Endothelial cell of umbilical vein (primary cell): ENCODE results near the gene FAM168A. TPM values are rescaled to one million over a fixed set of nuclear protein-coding genes. Genes with fewer than 3 reads are reported as not detected.

Source experiments
- BruUV-seq: library from RNA; stranded (reverse); fragments of 400-500 nt; replicated peaks from 2 replicates; lab custom pipeline; 2021; lab: Mats Ljungman, UMichigan
- CTCF ChIA-PET: fragments of 300-600, 350-600 bp; sonication (Branson Sonifier 250); formaldehyde crosslinking; loops from one replicate; lab custom pipeline; 2021; ENCODE audit warnings: antibody characterized with exemption, inconsistent platforms; lab: Charles Lee
- POLR2A ChIA-PET: fragments of 300-600, 350-600 bp; sonication (Branson Sonifier 250); formaldehyde crosslinking; loops from one replicate; lab custom pipeline; 2021; ENCODE audit warnings: antibody characterized with exemption, inconsistent platforms; lab: Charles Lee
- DNase-seq: peaks from one replicate; pipeline ENCODE4 v3.0.0-alpha.2; 2011; ENCODE audit warnings: low read depth, low spot score
- FAIRE-seq: peaks from 2 replicates; lab custom pipeline; 2011; peaks lifted over from hg19 to GRCh38; lab: Jason Lieb, UNC
- H2AFZ ChIP-seq: 2 replicates; pipeline ENCODE4 v1.6.0; 2012; ENCODE audit warnings: low read depth, low read length, control low read depth, inconsistent platforms
- H3K27ac ChIP-seq: 2 replicates; pipeline ENCODE4 v1.5.1; 2011; ENCODE audit warnings: low read depth, mild to moderate bottlenecking, control low read depth, low read length, moderate library complexity; ENCODE audit not compliant: insufficient read depth
- H3K27me3 ChIP-seq, 2 experiments: 2 replicates each; pipeline versions ENCODE4 v1.6.0 to v1.6.1; 2011; ENCODE audit warnings: low read length in 2 of 2, mixed read lengths in 1 of 2; ENCODE audit not compliant: control insufficient read depth in 2 of 2, insufficient read depth in 2 of 2
- H3K36me3 ChIP-seq, 2 experiments: 2 replicates in 1 of 2; 3 replicates in 1 of 2; pipeline ENCODE4 v1.5.1; 2011; ENCODE audit warnings: low read length in 2 of 2, mild to moderate bottlenecking in 1 of 2, moderate library complexity in 1 of 2; ENCODE audit not compliant: control insufficient read depth in 2 of 2, insufficient read depth in 2 of 2; ENCODE audit errors: extremely low read depth in 1 of 2
- H3K4me1 ChIP-seq: 3 replicates; pipeline ENCODE4 v1.5.1; 2011; ENCODE audit warnings: mild to moderate bottlenecking, low read length; ENCODE audit not compliant: control insufficient read depth, insufficient read depth; ENCODE audit errors: extremely low read depth
- H3K4me2 ChIP-seq: 2 replicates; pipeline ENCODE4 v1.6.1; 2011; ENCODE audit warnings: low read length, control low read depth, mixed read lengths; ENCODE audit not compliant: insufficient read depth
- H3K4me3 ChIP-seq, 3 experiments: fragments of 200-600 bp in 1 of 3; sonication (generic), shearing (Covaris generic) in 1 of 3; replicated peaks in 1 of 3; 2 replicates each; pipeline ENCODE4 v1.5.1; 2011 to 2016; ENCODE audit warnings: control low read depth in 3 of 3, low read length in 3 of 3, mild to moderate bottlenecking in 2 of 3, inconsistent platforms in 1 of 3, low read depth in 1 of 3, moderate library complexity in 1 of 3; ENCODE audit not compliant: insufficient read depth in 1 of 3
- H3K79me2 ChIP-seq: 2 replicates; pipeline ENCODE4 v1.6.0; 2012; ENCODE audit warnings: low read length, inconsistent platforms; ENCODE audit not compliant: control insufficient read depth, insufficient read depth
- H3K9ac ChIP-seq: replicated peaks from 2 replicates; pipeline ENCODE3; 2011; ENCODE audit warnings: low read length, control low read depth; ENCODE audit not compliant: insufficient read depth; ENCODE audit errors: extremely low read depth
- H3K9me1 ChIP-seq: replicated peaks from 3 replicates; pipeline ENCODE4 v1.6.0; 2011; ENCODE audit warnings: mild to moderate bottlenecking, low read length; ENCODE audit not compliant: control insufficient read depth, insufficient read depth; ENCODE audit errors: extremely low read depth
- H3K9me3 ChIP-seq: replicated peaks from 2 replicates; pipeline ENCODE4 v1.5.1; 2012; ENCODE audit warnings: low read length, inconsistent platforms; ENCODE audit not compliant: control insufficient read depth, insufficient read depth
- H4K20me1 ChIP-seq: replicated peaks from 2 replicates; pipeline ENCODE3; 2011; ENCODE audit warnings: mild to moderate bottlenecking, low read length; ENCODE audit not compliant: control insufficient read depth, insufficient read depth; ENCODE audit errors: extremely low read depth
- CTCF ChIP-seq, 2 donors: IDR thresholded peaks; 1 replicate in 1 of 2; 2 replicates in 1 of 2; pipeline ENCODE4 v1.5.1; 2011; ENCODE audit warnings: low read length in 2 of 2, mild to moderate bottlenecking in 2 of 2, moderate library complexity in 2 of 2, control low read depth in 1 of 2, inconsistent platforms in 1 of 2, low read depth in 1 of 2; ENCODE audit not compliant: insufficient read depth in 1 of 2; ENCODE audit errors: extremely low read depth in 1 of 2
- EZH2 ChIP-seq: IDR thresholded peaks from 2 replicates; pipeline ENCODE4 v1.6.1; 2012; ENCODE audit warnings: borderline replicate concordance, low read depth, mild to moderate bottlenecking, moderate library complexity, low read length, inconsistent platforms; ENCODE audit not compliant: severe bottlenecking
- FOS ChIP-seq: IDR thresholded peaks from 2 replicates; pipeline ENCODE4 v1.6.1; 2011; ENCODE audit warnings: mild to moderate bottlenecking, low read length, moderate library complexity, borderline replicate concordance; ENCODE audit not compliant: insufficient read depth
- GATA2 ChIP-seq: IDR thresholded peaks from 2 replicates; pipeline ENCODE4 v1.7.0; 2011; ENCODE audit warnings: low read depth, mild to moderate bottlenecking, moderate library complexity, mixed read lengths, low read length; ENCODE audit not compliant: insufficient read length, insufficient read depth
- JUN ChIP-seq: IDR thresholded peaks from 2 replicates; pipeline ENCODE4 v1.6.1; 2011; ENCODE audit warnings: borderline replicate concordance, low read depth; ENCODE audit not compliant: insufficient read length, insufficient read depth
- MYC ChIP-seq: IDR thresholded peaks from one replicate; pipeline ENCODE4 v1.6.1; 2011; ENCODE audit warnings: mild to moderate bottlenecking, low read depth, low read length
- POLR2A ChIP-seq: IDR thresholded peaks from 2 replicates; pipeline ENCODE4 v1.6.1; 2012; ENCODE audit warnings: low read depth, mild to moderate bottlenecking, control low read depth, low read length
- POLR2AphosphoS5 ChIP-seq: IDR thresholded peaks from 2 replicates; pipeline ENCODE4 v1.6.1; 2012; ENCODE audit warnings: low read depth, mild to moderate bottlenecking, control low read depth, low read length, moderate library complexity; ENCODE audit not compliant: insufficient read depth
- dilution Hi-C: fragments of 300-500 bp; cut with MboI; formaldehyde crosslinking; loops from one replicate; pipeline ENCODE4 v1.15.0; 2019; ENCODE audit warnings: low sequenced_read_pairs; ENCODE audit not compliant: extremely low pct_ligation_motif_present
- intact Hi-C: fragments of 100-400 bp; cut with micrococcal nuclease; formaldehyde crosslinking; loops from one replicate; pipeline ENCODE4 v1.10.0; 2022
- polyA plus RNA-seq, 4 experiments: library from polyadenylated mRNA; depleted of rRNA in 3 of 4; stranded (reverse) in 3 of 4; unstranded in 1 of 4; fragments of >200 nt; gene quantifications; 2 replicates each; pipeline versions ENCODE4 v1.2.1 to v1.2.3, GENCODE V29; 2011 to 2012; ENCODE audit warnings: missing spikeins in 1 of 4
- total RNA-seq: library from RNA; stranded (reverse); gene quantifications from 2 replicates; pipeline ENCODE4 v1.2.3, GENCODE V29; 2021
- TF ChIP-seq, protein P1 (sequence below): IDR thresholded peaks from 2 replicates; pipeline ENCODE4 v1.6.1; 2011; ENCODE audit not compliant: insufficient read depth, insufficient read length

FAM168A gene
- total and polyA plus RNA-seq, 2 donors (not counting 3 experiments of a cell fraction or from before 2014, with no cell fraction given): 17.0 to 20.5 TPM

DNA sequence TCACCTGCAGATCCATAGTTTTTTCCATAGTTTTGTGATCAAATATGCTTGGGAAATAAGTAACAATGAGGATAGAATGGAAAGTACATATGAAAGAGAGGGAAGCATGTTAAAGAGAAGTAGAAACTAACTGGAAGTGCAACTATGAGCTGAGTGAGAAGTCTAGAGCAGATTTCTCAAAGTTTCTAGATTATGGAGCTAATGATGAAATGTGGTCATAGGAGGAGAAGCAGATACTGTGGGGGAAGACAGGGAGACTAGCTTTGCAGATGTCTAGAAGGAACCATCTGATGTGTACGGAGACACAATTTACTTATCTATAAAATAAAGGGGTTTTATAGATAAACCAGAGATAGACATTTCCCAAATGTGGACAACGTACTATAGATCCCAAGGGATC lies 184.7 kb downstream of the FAM168A start:
- Histone ChIP-seq H2AFZ (no peak overlapping the region), H3K9ac (no peak overlapping the region), H3K27ac (no peak overlapping the region), H3K4me1 (peaks cover 9% of the 10 kb centered on the region), H3K27me3 (no peaks in the 10 kb centered on the region), H3K4me3 (no peak overlapping the region), H3K4me2 (no peak overlapping the region), H3K9me3 (no peaks in the 10 kb centered on the region), H3K36me3 (no peaks in the 10 kb centered on the region), H3K79me2 (no peaks in the 10 kb centered on the region), H3K9me1 (no peaks in the 10 kb centered on the region), H4K20me1 (no peaks in the 10 kb centered on the region)
- ChIA-PET POLR2A (no interaction called here), CTCF (interaction anchor here (0.9 to 3.2 kb wide), 4 partner anchors 10 to 248 kb away, joined by 3 to 10 read pairs (median 4); no protein-coding TSS in a partner anchor)
- intact Hi-C loops (no loop called here), dilution Hi-C loops (no loop called here)
- no TSS peak for BruUV-seq
- TF ChIP-seq CTCF (IDR thresholded peaks at IDR 0.05; ENCODE audit: extremely low read depth in 1 of 2, insufficient read depth in 1 of 2, low read depth in 1 of 2, low read length in 2 of 2): no peak
- TF ChIP-seq MYC: no peak
- TF ChIP-seq, protein P1, sequence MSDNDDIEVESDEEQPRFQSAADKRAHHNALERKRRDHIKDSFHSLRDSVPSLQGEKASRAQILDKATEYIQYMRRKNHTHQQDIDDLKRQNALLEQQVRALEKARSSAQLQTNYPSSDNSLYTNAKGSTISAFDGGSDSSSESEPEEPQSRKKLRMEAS: no peak
- no peak for TF ChIP-seq FOS
- no peak for TF ChIP-seq POLR2AphosphoS5
- TF ChIP-seq JUN: no peak
- no peak for TF ChIP-seq POLR2A
- no peak for TF ChIP-seq EZH2
- TF ChIP-seq GATA2: no peak
- no peak for DNase-seq
- no peak for FAIRE-seq
